Measurements from ENCODE around the gene AGBL4. TPM values are rescaled to one million over a fixed set of nuclear protein-coding genes. Genes with fewer than 3 reads are reported as not detected.

The AGBL4 gene
- total and polyA plus RNA-seq, 11 donors: 0.40 to 1.4 (median 0.54) TPM; not detected in 3

GRCh38 chr1:48775831-48776392 is 1247.8 kb downstream of the AGBL4 start:
- DNase-seq (no peak), ATAC-seq (peak in 2 of 4 donors; percentile 13 to 36)
- no peak for TF ChIP-seq CTCF (IDR thresholded peaks at IDR 0.05)
- no peak for TF ChIP-seq POLR2A (IDR thresholded peaks at IDR 0.05)
- 1 to 3% (median 2%) methylated on average over 7 of the region's 7 CpGs for WGBS, 4 donors
- no peaks in the 10 kb centered on the region for H3K27me3 ChIP-seq
- H3K4me1 ChIP-seq: peaks cover 0 to 23% (median 11%) of the 10 kb centered on the region in 12 donors
- peaks cover 0 to 19% (median 0%) of the 10 kb centered on the region in 9 donors for H3K36me3 ChIP-seq
- intact Hi-C loops (cut with DNase I): no loop called here
- H3K4me3 ChIP-seq: peak overlapping the region; percentile 62 to 97 (median 87)
- no peaks in the 10 kb centered on the region for H3K9me3 ChIP-seq
- H3K27ac ChIP-seq: peak overlapping the region in 9 of 12 donors; percentile 45 to 90 (median 82)

- TF ChIP-seq CTCF (IDR thresholded peaks at IDR 0.05): no peak
- no peak for TF ChIP-seq POLR2A (IDR thresholded peaks at IDR 0.05)
- no peak overlapping the region for H3K27ac ChIP-seq
- no peak overlapping the region for H3K4me3 ChIP-seq
- peaks cover 0 to 20% (median 0%) of the 10 kb centered on the region in 9 donors for H3K36me3 ChIP-seq
- ATAC-seq: no peak
- 89 to 97% (median 92%) methylated on average over 1 of the region's 1 CpG for WGBS, 4 donors
- H3K4me1 ChIP-seq: peaks cover 0 to 23% (median 11%) of the 10 kb centered on the region in 12 donors
- no peaks in the 10 kb centered on the region for H3K27me3 ChIP-seq
- intact Hi-C loops (cut with DNase I): no loop called here
- DNase-seq: no peak
- H3K9me3 ChIP-seq: no peaks in the 10 kb centered on the region
Observed at GRCh38 chr1:48773133-48773532, 1250.6 kb downstream of the AGBL4 start.

- H3K36me3 ChIP-seq: peaks cover 0 to 20% (median 0%) of the 10 kb centered on the region in 9 donors
- H3K9me3 ChIP-seq: no peaks in the 10 kb centered on the region
- ATAC-seq (no peak), DNase-seq (no peak)
- TF ChIP-seq CTCF (IDR thresholded peaks at IDR 0.05): no peak
- TF ChIP-seq POLR2A (IDR thresholded peaks at IDR 0.05): no peak
- intact Hi-C loops (cut with DNase I): no loop called here
- H3K27me3 ChIP-seq: no peaks in the 10 kb centered on the region
- 94 to 98% (median 94%) methylated on average over 2 of the region's 2 CpGs for WGBS, 4 donors
- H3K4me1 ChIP-seq: peaks cover 0 to 18% (median 6%) of the 10 kb centered on the region in 12 donors
- H3K27ac ChIP-seq: no peak overlapping the region
- no peak overlapping the region for H3K4me3 ChIP-seq
Observed at GRCh38 chr1:48772211-48772610, 1251.5 kb downstream of the AGBL4 start.

- no peaks in the 10 kb centered on the region for H3K9me3 ChIP-seq
- ATAC-seq (no peak), DNase-seq (no peak)
- TF ChIP-seq CTCF (IDR thresholded peaks at IDR 0.05): no peak
- TF ChIP-seq POLR2A (IDR thresholded peaks at IDR 0.05): no peak
- no peak overlapping the region for H3K4me3 ChIP-seq
- 84 to 86% (median 84%) methylated on average over 2 of the region's 2 CpGs for WGBS, 4 donors
- H3K27ac ChIP-seq: no peak overlapping the region
- H3K4me1 ChIP-seq: peaks cover 0 to 18% (median 4%) of the 10 kb centered on the region in 12 donors
- peaks cover 0 to 22% (median 3%) of the 10 kb centered on the region in 9 donors for H3K36me3 ChIP-seq
- no peaks in the 10 kb centered on the region for H3K27me3 ChIP-seq
- intact Hi-C loops (cut with DNase I): no loop called here
Observed at GRCh38 chr1:48771561-48771960, 1252.2 kb downstream of the AGBL4 start.

Data from heart left ventricle (tissue), 16 donors.